Neural progenitor cell (in vitro differentiated cells): ENCODE data around the gene ASCL5.

Experiments used
- EZH2 ChIP-seq: fragments of 200-600 bp; sonication (generic); IDR thresholded peaks from 2 replicates; pipeline ENCODE4 v1.6.1; 2017; ENCODE audit warnings: antibody characterized with exemption, mild to moderate bottlenecking, moderate library complexity
- TF ChIP-seq, protein P1 (sequence below): fragments of 200-600 bp; sonication (generic); IDR thresholded peaks from 2 replicates; pipeline ENCODE4 v1.5.1; 2017; ENCODE audit warnings: antibody characterized with exemption, mild to moderate bottlenecking

DNA sequence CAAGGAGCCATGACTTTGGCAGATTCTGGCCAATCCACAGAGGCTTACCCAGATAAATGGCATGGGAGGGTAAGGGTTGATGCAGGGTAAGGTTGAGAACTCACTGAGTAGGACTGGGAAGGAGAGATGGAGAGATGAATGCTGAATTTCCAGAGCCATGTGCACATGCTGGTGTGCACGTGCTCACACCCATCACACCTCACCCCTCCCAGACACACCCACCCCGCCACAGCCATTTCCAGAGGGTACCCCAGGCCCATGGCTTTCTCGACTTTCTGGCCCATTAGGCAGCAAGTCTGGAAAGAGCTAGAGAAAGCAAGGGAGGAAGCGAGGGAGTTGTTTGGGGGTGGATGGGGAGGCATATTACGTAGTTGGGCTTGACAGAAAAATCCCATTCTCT, 16.4 kb downstream of the ASCL5 start:
- TF ChIP-seq, protein P1, sequence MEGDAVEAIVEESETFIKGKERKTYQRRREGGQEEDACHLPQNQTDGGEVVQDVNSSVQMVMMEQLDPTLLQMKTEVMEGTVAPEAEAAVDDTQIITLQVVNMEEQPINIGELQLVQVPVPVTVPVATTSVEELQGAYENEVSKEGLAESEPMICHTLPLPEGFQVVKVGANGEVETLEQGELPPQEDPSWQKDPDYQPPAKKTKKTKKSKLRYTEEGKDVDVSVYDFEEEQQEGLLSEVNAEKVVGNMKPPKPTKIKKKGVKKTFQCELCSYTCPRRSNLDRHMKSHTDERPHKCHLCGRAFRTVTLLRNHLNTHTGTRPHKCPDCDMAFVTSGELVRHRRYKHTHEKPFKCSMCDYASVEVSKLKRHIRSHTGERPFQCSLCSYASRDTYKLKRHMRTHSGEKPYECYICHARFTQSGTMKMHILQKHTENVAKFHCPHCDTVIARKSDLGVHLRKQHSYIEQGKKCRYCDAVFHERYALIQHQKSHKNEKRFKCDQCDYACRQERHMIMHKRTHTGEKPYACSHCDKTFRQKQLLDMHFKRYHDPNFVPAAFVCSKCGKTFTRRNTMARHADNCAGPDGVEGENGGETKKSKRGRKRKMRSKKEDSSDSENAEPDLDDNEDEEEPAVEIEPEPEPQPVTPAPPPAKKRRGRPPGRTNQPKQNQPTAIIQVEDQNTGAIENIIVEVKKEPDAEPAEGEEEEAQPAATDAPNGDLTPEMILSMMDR = no peak
- TF ChIP-seq EZH2 = no peak
